ENCODE results near the gene SMARCA1.

The SMARCA1 gene

DNA sequence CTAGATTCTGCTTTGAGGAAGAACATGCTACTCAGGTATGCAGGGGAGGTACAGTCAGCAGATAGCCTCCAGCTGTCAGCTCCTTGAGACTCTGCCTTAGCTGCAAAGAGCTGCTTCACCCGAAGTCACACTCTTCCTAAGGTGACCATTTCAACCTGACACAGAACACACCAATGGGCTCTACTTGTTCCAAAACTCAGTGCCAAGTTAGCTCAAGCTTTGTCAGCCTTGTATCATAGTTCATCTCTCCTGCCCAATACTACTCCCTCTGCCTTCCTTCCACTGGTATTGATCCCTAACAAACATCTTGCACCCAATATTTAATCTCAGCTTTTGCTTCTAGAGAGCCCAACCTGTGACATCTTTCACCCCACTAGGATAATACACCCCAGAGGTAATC is 7.8 kb upstream of the SMARCA1 start:
- no peak for DNase-seq (ENCODE audit: extremely low spot score)
- TF ChIP-seq, protein P1, sequence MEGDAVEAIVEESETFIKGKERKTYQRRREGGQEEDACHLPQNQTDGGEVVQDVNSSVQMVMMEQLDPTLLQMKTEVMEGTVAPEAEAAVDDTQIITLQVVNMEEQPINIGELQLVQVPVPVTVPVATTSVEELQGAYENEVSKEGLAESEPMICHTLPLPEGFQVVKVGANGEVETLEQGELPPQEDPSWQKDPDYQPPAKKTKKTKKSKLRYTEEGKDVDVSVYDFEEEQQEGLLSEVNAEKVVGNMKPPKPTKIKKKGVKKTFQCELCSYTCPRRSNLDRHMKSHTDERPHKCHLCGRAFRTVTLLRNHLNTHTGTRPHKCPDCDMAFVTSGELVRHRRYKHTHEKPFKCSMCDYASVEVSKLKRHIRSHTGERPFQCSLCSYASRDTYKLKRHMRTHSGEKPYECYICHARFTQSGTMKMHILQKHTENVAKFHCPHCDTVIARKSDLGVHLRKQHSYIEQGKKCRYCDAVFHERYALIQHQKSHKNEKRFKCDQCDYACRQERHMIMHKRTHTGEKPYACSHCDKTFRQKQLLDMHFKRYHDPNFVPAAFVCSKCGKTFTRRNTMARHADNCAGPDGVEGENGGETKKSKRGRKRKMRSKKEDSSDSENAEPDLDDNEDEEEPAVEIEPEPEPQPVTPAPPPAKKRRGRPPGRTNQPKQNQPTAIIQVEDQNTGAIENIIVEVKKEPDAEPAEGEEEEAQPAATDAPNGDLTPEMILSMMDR (IDR thresholded peaks at IDR 0.05; ENCODE audit: control extremely low read depth, extremely low read depth, low read depth, missing control alignments): no peak
- CTCF ChIA-PET: no interaction called here
- POLR2A ChIA-PET: no interaction called here

DNA sequence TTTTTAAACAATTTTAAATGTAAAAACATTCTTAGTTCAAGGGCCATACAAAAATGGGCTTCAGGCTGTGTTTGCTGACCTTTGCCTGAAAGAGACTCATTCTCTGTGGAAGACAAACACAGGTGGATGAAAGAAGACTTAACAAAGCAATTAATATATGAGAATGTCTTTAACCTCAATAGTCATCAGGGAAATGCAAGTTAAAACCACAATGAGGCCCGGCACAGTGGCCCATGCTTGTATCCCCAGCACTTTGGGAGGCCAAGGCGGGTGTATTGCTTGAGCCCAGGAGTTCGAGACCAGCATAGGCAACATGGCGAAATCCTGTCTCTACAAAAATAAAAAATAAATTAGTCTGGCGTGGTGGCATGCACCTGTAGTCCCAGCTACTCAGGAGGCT is 7.1 kb upstream of the SMARCA1 start:
- ChIA-PET CTCF (no interaction called here), POLR2A (no interaction called here)
- no peak for DNase-seq (ENCODE audit: extremely low spot score)
- TF ChIP-seq, protein P1 (IDR thresholded peaks at IDR 0.05; ENCODE audit: control extremely low read depth, extremely low read depth, low read depth, missing control alignments): no peak

DNA sequence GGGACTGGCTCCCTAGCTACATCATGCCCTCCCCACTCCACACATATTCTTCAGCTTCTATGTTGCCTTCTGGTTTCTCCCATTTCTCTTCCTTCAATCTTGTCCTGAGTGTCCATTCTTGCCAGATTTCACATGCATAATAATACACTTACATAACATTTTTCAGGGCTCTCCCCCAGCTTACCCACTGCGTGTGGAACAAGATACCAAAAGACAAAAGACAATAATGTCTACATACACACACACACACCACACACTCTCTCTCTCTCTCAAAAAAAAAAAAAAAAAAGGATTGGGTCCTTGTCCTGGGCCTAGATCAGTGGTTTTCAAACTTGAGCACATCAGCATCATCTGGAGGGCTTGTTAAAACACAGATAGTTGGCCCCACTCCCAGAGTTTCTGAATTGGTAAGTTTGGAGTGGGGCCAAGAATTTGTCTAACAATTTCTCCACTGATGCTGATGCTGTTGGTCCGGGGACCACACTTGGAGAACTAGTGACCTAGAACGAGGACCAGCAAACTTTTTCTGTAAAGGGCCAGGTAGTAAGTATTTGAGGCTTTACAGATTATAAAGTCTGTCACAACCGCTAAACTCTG is 6.5 kb upstream of the SMARCA1 start:
- POLR2A ChIA-PET: no interaction called here
- TF ChIP-seq, protein P1 (IDR thresholded peaks at IDR 0.05; ENCODE audit: control extremely low read depth, extremely low read depth, low read depth, missing control alignments): no peak
- no peak for DNase-seq (ENCODE audit: extremely low spot score)
- CTCF ChIA-PET: no interaction called here

DNA sequence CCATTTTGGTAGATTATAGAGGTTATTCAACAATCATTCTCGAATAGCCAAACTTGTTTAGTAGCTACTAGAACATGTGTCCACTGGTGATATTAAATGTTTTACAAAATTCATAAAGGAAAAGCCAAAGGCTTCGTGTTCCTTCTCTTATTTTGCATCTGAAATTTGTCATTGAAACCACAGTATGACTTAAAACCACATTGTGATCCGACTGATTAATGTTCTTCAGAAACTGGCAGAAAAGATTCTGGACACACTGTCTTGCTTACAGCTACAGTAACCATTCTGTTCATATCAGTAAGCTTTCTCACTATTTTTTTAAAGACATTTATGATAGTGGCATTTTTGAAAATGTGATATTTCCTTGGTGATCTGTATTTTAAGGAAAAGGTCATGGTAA is 2.6 kb upstream of the SMARCA1 start:
- DNase-seq (ENCODE audit: extremely low spot score): no peak
- CTCF ChIA-PET: no interaction called here
- TF ChIP-seq, protein P1 (IDR thresholded peaks at IDR 0.05; ENCODE audit: control extremely low read depth, extremely low read depth, low read depth, missing control alignments): no peak
- POLR2A ChIA-PET: no interaction called here

DNA sequence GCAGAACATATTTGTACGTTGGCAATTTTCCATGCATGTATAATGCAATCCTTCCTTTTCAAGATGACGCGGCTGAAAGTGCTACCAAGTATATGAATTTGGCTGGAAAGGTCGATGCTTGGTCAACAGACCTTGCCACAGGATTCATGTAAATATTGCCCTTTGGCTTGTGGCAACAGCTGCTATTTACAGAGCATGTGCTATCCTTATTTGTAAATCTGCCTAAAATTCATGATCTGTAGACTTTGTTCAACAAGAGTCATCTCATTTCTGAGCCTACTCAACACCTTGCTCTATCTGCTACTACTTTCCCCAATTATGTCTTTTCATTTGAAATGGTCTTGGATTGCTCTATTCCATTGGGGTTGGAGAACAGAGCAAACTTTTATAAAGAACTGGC is 1.9 kb upstream of the SMARCA1 start:
- ChIA-PET CTCF (no interaction called here), POLR2A (no interaction called here)
- TF ChIP-seq, protein P1 (IDR thresholded peaks at IDR 0.05; ENCODE audit: control extremely low read depth, extremely low read depth, low read depth, missing control alignments): no peak
- DNase-seq (ENCODE audit: extremely low spot score): no peak

DNA sequence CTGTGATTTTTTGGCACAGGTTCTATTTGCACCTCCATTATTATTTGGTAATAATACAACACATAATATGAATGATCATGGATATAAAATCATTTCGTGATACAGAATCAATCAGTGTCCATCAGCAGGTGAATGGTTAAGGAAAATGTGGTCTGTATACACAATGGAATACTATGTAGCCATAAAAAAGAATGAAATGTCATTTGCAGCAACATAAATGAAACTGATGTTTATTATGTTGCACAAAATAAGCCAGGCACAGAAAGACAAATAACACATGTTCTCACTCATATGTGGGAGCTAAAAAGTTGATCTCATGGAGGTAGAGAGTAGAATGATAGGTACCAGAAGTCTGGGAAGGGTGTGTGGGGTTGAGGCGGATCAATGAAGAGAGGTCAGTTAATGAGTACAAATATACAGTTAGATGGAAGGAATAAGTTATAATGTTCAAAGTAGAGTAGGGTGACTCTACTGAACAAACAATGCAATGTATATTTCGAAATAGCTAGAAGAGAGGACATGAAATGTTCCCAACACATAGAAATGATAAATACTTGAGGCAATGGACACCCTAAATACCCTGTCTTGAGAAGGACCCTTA is 1.1 kb upstream of the SMARCA1 start:
- DNase-seq (ENCODE audit: extremely low spot score): no peak
- POLR2A ChIA-PET: no interaction called here
- TF ChIP-seq, protein P1 (IDR thresholded peaks at IDR 0.05; ENCODE audit: control extremely low read depth, extremely low read depth, low read depth, missing control alignments): no peak
- CTCF ChIA-PET: no interaction called here

Data from GM10248 (cell line).